Lung (tissue), 12 donors: Measurements from ENCODE around the gene SUN3. TPM values are rescaled to one million over a fixed set of nuclear protein-coding genes. Genes with fewer than 3 reads are reported as not detected.
A peak's percentile ranks its signal among the peaks of the same experiment; 100 is the strongest.
"Not testable (repeated sequence)": the region's sequence is repeated elsewhere in the genome, so short reads cannot be mapped to it uniquely, and the experiment has no call there.

Experiments used
- ATAC-seq: fragments of 200-7000 bp; cut with Tn5 transposase; one replicate; pipeline ENCODE4 v1.9.1; 2020; ENCODE audit warnings: moderate number of reproducible peaks; ENCODE audit not compliant: insufficient read depth, low FRiP score
- DNase-seq, 3 donors: peaks; one replicate each; pipeline ENCODE4 v3.0.0-alpha.2; 2013 to 2017
- H3K27ac ChIP-seq, 2 donors: one replicate each; pipeline ENCODE4 v1.5.1; 2013; ENCODE audit warnings: mild to moderate bottlenecking in 2 of 2, moderate library complexity in 2 of 2, control low read depth in 1 of 2, inconsistent platforms in 1 of 2, low read depth in 1 of 2, low read length in 1 of 2
- H3K27me3 ChIP-seq, 3 donors: one replicate each; pipeline ENCODE4 v1.5.1; 2013; ENCODE audit warnings: low read length in 2 of 3; ENCODE audit not compliant: control insufficient read depth in 3 of 3, insufficient read depth in 3 of 3
- H3K36me3 ChIP-seq, 4 donors: one replicate each; pipeline ENCODE4 v1.5.1; 2013; ENCODE audit warnings: low read length in 4 of 4, mild to moderate bottlenecking in 1 of 4, moderate library complexity in 1 of 4; ENCODE audit not compliant: control insufficient read depth in 4 of 4, insufficient read depth in 4 of 4
- H3K4me1 ChIP-seq, 5 donors: one replicate each; pipeline ENCODE4 v1.5.1; 2013; ENCODE audit warnings: low read length in 5 of 5, mild to moderate bottlenecking in 2 of 5, moderate library complexity in 1 of 5; ENCODE audit not compliant: control insufficient read depth in 5 of 5, insufficient read depth in 5 of 5
- H3K4me3 ChIP-seq: one replicate; pipeline ENCODE4 v1.5.1; 2013; ENCODE audit warnings: mild to moderate bottlenecking, control low read depth, moderate library complexity
- H3K9ac ChIP-seq, 2 donors: one replicate each; pipeline ENCODE4 v1.5.1; 2013; ENCODE audit warnings: low read length in 2 of 2, control low read depth in 1 of 2; ENCODE audit not compliant: insufficient read depth in 1 of 2
- H3K9me3 ChIP-seq, 4 donors: one replicate each; pipeline ENCODE4 v1.5.1; 2013; ENCODE audit warnings: low read length in 3 of 4, mild to moderate bottlenecking in 1 of 4, moderate library complexity in 1 of 4; ENCODE audit not compliant: control insufficient read depth in 4 of 4, insufficient read depth in 3 of 4
- WGBS, 2 donors: extraction: QIAGEN DNeasy Blood & Tissue Kit; methylation state at CpG; one replicate each; pipeline ENCODE4 v1.1.7; 2013; 5-methylcytosine and 5-hydroxymethylcytosine counted together
- polyA plus RNA-seq, 2 donors: library from polyadenylated mRNA; stranded (reverse); fragments of 200-250 nt; gene quantifications; one replicate each; pipeline ENCODE4 v1.2.1, GENCODE V29; 2013
- total RNA-seq, 2 donors: library from RNA; depleted of rRNA in 1 of 2; stranded (reverse); fragments of >200 nt in 1 of 2; gene quantifications; one replicate each; pipeline ENCODE4 v1.2.1, GENCODE V29; 2014 to 2021
- TF ChIP-seq, protein P1 (sequence below): IDR thresholded peaks from 2 replicates; pipeline ENCODE4 v1.5.1; 2012; ENCODE audit warnings: mild to moderate bottlenecking; ENCODE audit errors: control extremely low read depth, extremely low read depth
- donor health status: control.
- donor health status: control.
- donor health status: Bipolar disorder and iron deficiency.
- donor health status: healthy.
- donor health status: DM: yes; HTN: yes; CAD: no.

SUN3 gene
- total and polyA plus RNA-seq, 4 donors = 0.18 to 0.53 TPM; not detected in 2

DNA sequence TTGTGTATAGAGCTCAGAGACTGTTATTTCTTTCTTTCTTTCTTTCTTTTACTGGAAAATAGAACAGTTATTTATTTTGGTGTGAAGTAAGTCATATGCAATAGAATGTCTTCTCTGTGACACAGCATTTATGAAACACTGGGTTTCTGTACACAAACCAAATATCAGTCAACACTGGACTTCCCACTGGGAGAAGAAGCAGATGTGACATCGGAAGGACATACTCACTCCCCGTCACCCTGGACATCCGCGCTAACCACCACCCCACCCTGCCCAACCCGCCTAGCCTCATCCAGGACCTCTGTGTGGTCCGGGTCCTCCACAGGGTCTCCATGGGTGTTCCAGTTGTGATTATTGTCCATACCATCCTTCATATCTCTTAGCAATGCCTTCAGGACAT is 22.0 kb downstream of the SUN3 start:
- no peak overlapping the region for H3K4me3 ChIP-seq
- no peak for ATAC-seq
- H3K36me3 ChIP-seq = no peaks in the 10 kb centered on the region
- no peaks in the 10 kb centered on the region for H3K9me3 ChIP-seq
- no peaks in the 10 kb centered on the region for H3K27me3 ChIP-seq
- H3K27ac ChIP-seq = no peak overlapping the region
- no peak for DNase-seq
- 75 to 87% methylated on average over 6 of the region's 6 CpGs for WGBS, 2 donors
- peaks cover 0 to 25% (median 6%) of the 10 kb centered on the region in 5 donors for H3K4me1 ChIP-seq
- H3K9ac ChIP-seq = no peak overlapping the region
- TF ChIP-seq, protein P1, sequence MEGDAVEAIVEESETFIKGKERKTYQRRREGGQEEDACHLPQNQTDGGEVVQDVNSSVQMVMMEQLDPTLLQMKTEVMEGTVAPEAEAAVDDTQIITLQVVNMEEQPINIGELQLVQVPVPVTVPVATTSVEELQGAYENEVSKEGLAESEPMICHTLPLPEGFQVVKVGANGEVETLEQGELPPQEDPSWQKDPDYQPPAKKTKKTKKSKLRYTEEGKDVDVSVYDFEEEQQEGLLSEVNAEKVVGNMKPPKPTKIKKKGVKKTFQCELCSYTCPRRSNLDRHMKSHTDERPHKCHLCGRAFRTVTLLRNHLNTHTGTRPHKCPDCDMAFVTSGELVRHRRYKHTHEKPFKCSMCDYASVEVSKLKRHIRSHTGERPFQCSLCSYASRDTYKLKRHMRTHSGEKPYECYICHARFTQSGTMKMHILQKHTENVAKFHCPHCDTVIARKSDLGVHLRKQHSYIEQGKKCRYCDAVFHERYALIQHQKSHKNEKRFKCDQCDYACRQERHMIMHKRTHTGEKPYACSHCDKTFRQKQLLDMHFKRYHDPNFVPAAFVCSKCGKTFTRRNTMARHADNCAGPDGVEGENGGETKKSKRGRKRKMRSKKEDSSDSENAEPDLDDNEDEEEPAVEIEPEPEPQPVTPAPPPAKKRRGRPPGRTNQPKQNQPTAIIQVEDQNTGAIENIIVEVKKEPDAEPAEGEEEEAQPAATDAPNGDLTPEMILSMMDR = no peak

DNA sequence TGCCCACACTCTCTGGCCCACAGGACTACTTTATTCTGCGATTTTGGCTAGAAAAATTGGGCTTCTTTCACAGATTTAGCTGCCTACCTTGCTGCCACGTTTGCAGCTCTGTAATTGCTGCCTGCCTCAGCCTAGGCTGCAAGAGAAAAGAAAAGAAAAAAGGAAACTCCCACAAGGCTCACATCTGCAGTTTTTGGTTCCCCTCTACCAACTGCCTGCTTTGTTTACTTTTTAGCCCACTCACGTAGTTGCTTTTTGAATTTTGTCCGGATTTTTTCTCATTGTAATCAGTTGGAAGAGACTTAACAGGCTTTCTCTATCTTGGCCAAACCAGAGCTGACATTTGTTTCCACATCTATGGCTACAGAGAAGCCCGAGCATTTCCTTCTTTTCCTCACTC is 24.3 kb downstream of the SUN3 start:
- Histone ChIP-seq H3K27me3 (no peaks in the 10 kb centered on the region), H3K36me3 (no peaks in the 10 kb centered on the region), H3K4me3 (no peak overlapping the region), H3K9ac (no peak overlapping the region), H3K4me1 (peaks cover 0 to 16% (median 0%) of the 10 kb centered on the region in 5 donors), H3K9me3 (no peaks in the 10 kb centered on the region), H3K27ac (no peak overlapping the region)
- ATAC-seq = no peak
- TF ChIP-seq, protein P1 = no peak
- 36 to 39% methylated on average over 5 of the region's 5 CpGs for WGBS, 2 donors
- peak in 2 of 3 donors; percentile 64 to 69 for DNase-seq

DNA sequence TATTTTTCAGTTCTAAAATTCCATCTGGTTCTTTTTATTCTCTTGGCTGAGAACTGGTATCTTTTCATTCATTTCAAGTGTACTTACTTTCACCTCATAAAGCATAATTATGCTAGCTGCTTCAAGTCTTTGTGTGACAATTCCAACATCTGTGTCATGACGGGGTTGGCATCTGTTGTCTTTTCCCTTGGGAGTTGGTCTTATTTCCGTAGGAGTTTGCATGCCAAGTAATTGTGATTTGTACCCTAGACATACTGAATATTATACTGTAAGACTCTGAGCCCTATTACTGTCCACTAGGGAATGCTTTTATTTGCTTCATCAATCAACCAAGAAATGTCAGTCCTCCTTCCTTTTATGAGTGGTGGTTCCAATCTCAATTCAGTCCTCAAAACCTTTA is 24.9 kb downstream of the SUN3 start:
- peaks cover 0 to 16% (median 0%) of the 10 kb centered on the region in 5 donors for H3K4me1 ChIP-seq
- no peaks in the 10 kb centered on the region for H3K27me3 ChIP-seq
- DNase-seq = peak; percentile 35 to 80 (median 58)
- no peak for ATAC-seq
- no peak overlapping the region for H3K9ac ChIP-seq
- TF ChIP-seq, protein P1 = no peak
- H3K36me3 ChIP-seq = no peaks in the 10 kb centered on the region
- no peaks in the 10 kb centered on the region for H3K9me3 ChIP-seq
- H3K4me3 ChIP-seq = no peak overlapping the region
- no peak overlapping the region for H3K27ac ChIP-seq
- 66 to 70% methylated on average over 2 of the region's 2 CpGs for WGBS, 2 donors

DNA sequence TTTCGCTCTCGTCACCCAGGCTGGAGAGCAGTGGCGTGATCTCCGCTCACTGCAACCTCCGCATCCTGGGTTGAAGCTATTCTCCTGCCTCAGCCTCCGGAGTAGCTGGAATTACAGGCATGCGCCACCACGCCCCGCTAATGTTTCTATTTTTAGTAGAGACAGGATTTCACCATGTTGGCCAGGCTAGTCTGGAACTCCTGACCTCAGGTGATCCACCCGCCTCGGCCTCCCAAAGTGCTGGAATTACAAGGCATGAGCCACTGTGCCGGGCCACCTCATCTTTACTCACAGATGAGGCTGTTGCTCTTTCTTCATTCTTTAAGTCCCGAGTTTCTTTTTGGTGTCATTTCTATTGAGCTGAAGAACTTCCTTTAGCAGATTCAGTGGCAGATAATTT is 28.7 kb downstream of the SUN3 start:
- ATAC-seq, H3K9me3 ChIP-seq, H3K36me3 ChIP-seq, DNase-seq, H3K27me3 ChIP-seq, H3K4me1 ChIP-seq, H3K9ac ChIP-seq, H3K27ac ChIP-seq, H3K4me3 ChIP-seq: not testable (repeated sequence)
- 88 to 89% methylated on average over 13 of the region's 13 CpGs for WGBS, 2 donors
